ENCODE results near the gene NFATC2. TPM values are rescaled to one million over a fixed set of nuclear protein-coding genes. Genes with fewer than 3 reads are reported as not detected.

The NFATC2 gene
- total RNA-seq, 1 donor = 16.2 TPM

- DNase-seq (ENCODE audit: low read depth in 2 of 3, low spot score in 2 of 3) = no peak
Observed at GRCh38 chr20:51439160-51439689, 103.3 kb downstream of the NFATC2 start.

- DNase-seq (ENCODE audit: low read depth in 2 of 3, low spot score in 2 of 3) = no peak
Observed at GRCh38 chr20:51438136-51438535, 104.4 kb downstream of the NFATC2 start.

DNA sequence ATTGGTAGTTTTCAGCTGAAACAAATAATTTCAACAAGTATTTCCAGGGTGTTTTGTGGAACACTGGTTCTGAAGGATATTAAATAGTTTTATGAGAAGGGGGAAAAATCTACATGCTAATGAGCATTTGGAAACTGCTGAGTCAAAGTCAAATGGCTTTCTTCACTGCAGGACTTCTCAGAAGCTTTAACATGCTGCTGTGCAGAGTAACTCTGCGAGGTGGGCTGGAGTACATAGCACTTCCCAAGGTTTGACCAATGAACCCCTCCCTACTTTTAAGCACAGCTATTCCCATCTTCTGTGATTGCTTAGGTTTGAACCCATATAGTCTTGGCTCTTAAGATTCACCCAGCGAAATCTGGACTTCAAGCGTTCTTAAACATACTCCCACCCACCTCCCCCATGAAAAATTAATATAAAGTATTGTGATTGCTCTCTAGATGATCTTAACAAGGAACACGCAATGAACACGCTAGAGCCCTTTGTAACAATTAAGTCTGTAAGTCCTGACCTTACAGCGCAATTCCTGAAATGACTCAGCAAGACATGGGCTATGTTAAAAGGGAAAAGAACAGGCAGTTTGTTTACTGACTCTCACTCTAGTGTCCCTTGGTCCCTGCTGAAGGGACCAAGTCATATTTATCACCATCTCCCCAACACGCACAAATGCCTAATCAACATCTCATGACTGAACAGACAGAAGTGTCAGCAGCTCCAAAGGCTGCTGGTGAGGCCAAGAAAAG, 105.2 kb downstream of the NFATC2 start:
- DNase-seq (ENCODE audit: low read depth in 2 of 3, low spot score in 2 of 3) = no peak

DNA sequence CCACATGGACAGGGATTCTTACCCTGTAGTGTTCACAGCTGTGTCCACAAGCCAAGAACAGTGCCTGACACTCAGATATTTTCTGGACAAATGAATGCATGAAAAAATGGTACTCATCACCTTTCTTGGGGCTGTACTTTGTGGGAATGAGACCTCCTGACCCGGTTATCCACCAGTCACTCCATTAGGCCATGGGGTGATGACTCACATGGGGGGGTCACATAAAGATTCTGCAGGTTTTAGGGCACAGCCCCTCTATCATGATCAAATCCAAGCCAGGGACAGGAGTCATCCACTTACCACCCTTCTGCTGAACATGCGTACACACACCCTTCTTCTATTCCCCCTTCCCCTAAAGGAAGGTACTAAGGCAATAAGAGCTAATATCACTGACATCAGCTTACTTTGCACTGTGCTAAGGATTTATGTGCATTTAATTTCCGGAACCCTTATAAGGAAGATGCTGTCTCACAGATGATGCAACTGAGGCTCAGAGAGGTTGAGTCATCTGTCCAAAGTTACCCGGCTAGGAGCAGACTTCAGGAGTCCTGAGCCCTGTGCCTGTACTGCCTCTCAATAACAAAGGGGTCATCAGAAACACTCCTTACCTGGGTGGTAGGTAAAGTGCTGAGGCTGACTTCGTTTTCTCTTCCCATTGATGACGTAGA, 107.8 kb downstream of the NFATC2 start:
- no peak for DNase-seq (ENCODE audit: low read depth in 2 of 3, low spot score in 2 of 3)

- DNase-seq (ENCODE audit: low read depth in 2 of 3, low spot score in 2 of 3) = no peak
Observed at GRCh38 chr20:51434026-51434425, 108.5 kb downstream of the NFATC2 start.

GRCh38 chr20:51432875-51433274, 109.6 kb downstream of the NFATC2 start:
- no peak for DNase-seq (ENCODE audit: low read depth in 2 of 3, low spot score in 2 of 3)

- no peak for DNase-seq (ENCODE audit: low read depth in 2 of 3, low spot score in 2 of 3)
Observed at GRCh38 chr20:51432251-51432784, 110.2 kb downstream of the NFATC2 start.

DNA sequence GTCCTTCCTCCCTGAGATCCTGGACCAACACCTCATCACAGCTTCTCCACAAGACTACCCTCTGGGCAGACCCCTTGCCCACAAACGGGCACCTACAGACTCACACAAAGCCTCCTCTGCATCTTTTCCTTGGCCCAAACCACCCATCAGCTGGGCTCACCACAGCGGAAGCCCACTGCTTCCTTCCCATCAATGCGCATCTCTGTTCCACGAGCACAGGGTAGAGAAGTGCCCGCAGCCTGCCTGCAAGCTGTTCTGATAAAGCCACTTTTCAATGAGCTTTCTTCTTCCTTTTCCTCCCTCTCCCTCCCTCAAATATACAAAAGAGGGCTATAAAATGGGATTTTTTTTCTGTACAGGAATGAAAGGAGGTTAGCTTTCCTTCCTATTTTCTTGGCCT, 111.2 kb downstream of the NFATC2 start:
- peak in 2 of 3 donors; percentile 36 to 69 for DNase-seq (ENCODE audit: low read depth in 2 of 3, low spot score in 2 of 3)

DNA sequence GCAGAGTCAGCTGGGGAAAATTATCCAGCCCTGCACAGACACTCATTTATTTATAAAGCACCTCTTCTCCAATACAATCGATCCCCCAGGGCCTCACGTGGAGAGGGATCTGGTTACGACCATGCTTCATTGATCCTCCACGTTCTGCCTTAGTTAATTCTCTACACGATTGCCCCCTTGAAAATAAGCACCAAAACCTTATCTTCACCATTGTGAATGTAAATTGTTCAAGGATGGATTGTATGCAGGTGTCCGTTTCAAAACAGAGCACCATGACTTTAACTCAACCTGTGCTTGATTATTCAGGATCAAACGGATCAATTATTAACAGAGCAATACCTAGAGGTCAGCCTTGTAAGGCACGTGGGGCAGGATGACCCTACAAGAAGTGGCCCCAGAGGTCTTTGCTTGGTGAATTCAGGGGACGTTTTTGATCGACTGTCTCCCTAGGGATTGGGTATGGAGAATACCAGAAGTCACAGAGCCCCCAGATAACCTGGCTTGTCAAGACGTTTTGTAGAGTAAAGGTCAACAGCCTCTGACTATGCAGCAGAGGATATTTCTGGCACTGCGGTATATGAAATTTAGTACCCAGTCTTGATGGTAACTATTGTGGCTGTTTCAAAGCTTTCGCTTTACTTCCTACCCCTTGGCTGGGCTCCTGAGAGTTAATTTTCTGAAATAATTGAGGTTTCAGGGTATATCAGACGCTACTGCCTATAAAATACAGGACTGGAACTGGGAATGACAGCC, 112.1 kb downstream of the NFATC2 start:
- DNase-seq (ENCODE audit: low read depth in 2 of 3, low spot score in 2 of 3) = no peak

- DNase-seq (ENCODE audit: low read depth in 2 of 3, low spot score in 2 of 3) = no peak
Observed at GRCh38 chr20:51429696-51430095, 112.8 kb downstream of the NFATC2 start.

DNA sequence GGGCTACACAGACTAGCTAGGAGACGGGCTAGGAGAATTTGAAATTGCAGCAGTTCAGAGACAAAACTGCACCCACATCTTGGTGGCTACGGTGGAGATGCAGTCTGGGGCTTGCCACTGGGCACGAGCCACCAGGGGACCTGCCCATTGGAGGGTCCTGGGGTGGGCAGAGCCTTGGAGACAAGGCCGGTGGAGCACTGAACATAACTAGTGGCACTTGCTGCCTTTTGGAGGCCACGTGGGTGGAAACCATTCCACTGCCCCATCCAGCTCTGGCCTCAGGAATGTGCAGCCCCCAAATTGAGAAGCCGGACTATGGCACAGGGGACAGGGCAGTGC, 113.4 kb downstream of the NFATC2 start:
- no peak for DNase-seq (ENCODE audit: low read depth in 2 of 3, low spot score in 2 of 3)

GRCh38 chr20:51428401-51429143, 113.9 kb downstream of the NFATC2 start:
- DNase-seq (ENCODE audit: low read depth in 2 of 3, low spot score in 2 of 3) = no peak

- DNase-seq (ENCODE audit: low read depth in 2 of 3, low spot score in 2 of 3) = no peak
Observed at GRCh38 chr20:51427651-51428291, 114.7 kb downstream of the NFATC2 start.

GRCh38 chr20:51426718-51427650, 115.5 kb downstream of the NFATC2 start:
- DNase-seq (ENCODE audit: low read depth in 2 of 3, low spot score in 2 of 3) = no peak

- DNase-seq (ENCODE audit: low read depth in 2 of 3, low spot score in 2 of 3) = no peak
Observed at GRCh38 chr20:51425347-51426106, 117.0 kb downstream of the NFATC2 start.

DNA sequence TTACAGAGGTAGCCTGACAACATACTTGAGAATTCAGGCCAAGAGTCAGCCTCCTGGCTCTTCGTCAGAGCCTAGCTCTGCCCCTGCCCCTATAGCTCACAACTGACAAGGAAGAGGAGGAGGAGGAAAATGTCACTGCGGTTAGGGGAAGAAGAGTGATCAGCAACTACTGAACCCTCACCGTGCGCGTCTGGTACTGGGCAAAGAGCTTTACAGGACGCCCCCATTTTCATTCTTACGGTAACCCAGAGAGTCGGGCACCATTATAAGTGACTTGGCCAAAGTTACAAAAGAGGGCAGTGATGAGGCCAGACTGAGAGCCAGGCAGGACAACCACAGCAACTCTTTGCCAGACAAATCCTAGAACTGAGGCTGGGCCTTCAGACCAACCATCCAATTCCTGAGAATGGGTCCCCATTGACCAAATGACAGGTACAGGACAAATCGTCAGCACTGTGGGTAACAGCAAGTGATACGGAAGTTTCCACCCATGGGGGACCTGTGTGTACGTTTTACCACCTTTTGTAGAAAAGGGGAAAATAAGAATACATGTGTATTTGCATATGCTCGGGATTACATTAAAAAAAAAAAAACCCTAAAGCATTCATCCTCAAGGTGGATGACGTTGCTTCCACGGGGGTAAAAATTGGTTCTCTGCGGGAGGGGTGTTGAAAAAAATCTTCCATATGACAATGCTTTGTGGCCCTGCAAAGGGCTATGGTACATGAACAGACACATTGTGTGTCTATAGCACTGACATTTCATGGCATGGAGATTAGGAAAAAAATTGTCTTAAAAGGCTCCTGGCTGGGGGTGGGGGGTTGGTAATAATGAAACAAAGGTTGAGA, 118.0 kb downstream of the NFATC2 start:
- no peak for DNase-seq (ENCODE audit: low read depth in 2 of 3, low spot score in 2 of 3)

- no peak for DNase-seq (ENCODE audit: low read depth in 2 of 3, low spot score in 2 of 3)
Observed at GRCh38 chr20:51423810-51424209, 118.7 kb downstream of the NFATC2 start.
